ENCODE measurements around the gene EEFSEC.

EEFSEC gene

GRCh38 chr3:128452120-128452519 lies 298.8 kb downstream of the EEFSEC start:
- no peak for DNase-seq (ENCODE audit: low read depth, low spot score)
- no peak overlapping the region for H3K27ac ChIP-seq

- H3K27ac ChIP-seq = no peak overlapping the region
- no peak for DNase-seq (ENCODE audit: low read depth, low spot score)
These were observed 299.5 kb downstream of the EEFSEC start for GRCh38 chr3:128452678-128453275.

- no peak overlapping the region for H3K27ac ChIP-seq
- no peak for DNase-seq (ENCODE audit: low read depth, low spot score)
These were observed 300.4 kb downstream of the EEFSEC start for GRCh38 chr3:128453501-128454309.

GRCh38 chr3:128454310-128454618 lies 301.0 kb downstream of the EEFSEC start:
- no peak overlapping the region for H3K27ac ChIP-seq

GRCh38 chr3:128455116-128455515 lies 301.8 kb downstream of the EEFSEC start:
- no peak for DNase-seq (ENCODE audit: low read depth, low spot score)
- no peak overlapping the region for H3K27ac ChIP-seq

More at GRCh38 chr3:128454310-128454618, 301.0 kb downstream of the EEFSEC start:
- DNase-seq (ENCODE audit: low read depth, low spot score) = no peak

GRCh38 chr3:128455786-128456748 lies 302.8 kb downstream of the EEFSEC start:
- DNase-seq (ENCODE audit: low read depth, low spot score) = no peak
- no peak overlapping the region for H3K27ac ChIP-seq

- no peak for DNase-seq (ENCODE audit: low read depth, low spot score)
- no peak overlapping the region for H3K27ac ChIP-seq
These were observed 303.8 kb downstream of the EEFSEC start for GRCh38 chr3:128456776-128457715.

- no peak for DNase-seq (ENCODE audit: low read depth, low spot score)
- H3K27ac ChIP-seq = no peak overlapping the region
These were observed 304.7 kb downstream of the EEFSEC start for GRCh38 chr3:128457937-128458336.
